Peyer's patch (tissue), 4 donors: ENCODE measurements around the gene CFAP99.
A peak's percentile ranks its signal among the peaks of the same experiment; 100 is the strongest.

Experiments used
- POLR2A ChIP-seq, 2 donors: fragments of 450-650 bp; IDR thresholded peaks; one replicate each; pipeline ENCODE4 v1.5.1; 2017; ENCODE audit warnings: antibody characterized with exemption in 2 of 2, mild to moderate bottlenecking in 2 of 2, moderate library complexity in 2 of 2
- TF ChIP-seq, protein P1 (sequence below), 6 experiments: fragments of 450-650 bp in 4 of 6; fragments of 200-600 bp in 2 of 6; sonication (generic) in 1 of 6; IDR thresholded peaks; one replicate each; pipeline ENCODE4 v1.5.1; 2017 to 2019; ENCODE audit warnings: antibody characterized with exemption in 6 of 6, mild to moderate bottlenecking in 3 of 6, moderate library complexity in 1 of 6

- TF ChIP-seq POLR2A (IDR thresholded peaks at IDR 0.05) = peak; percentile 49 to 79
- TF ChIP-seq, protein P1, sequence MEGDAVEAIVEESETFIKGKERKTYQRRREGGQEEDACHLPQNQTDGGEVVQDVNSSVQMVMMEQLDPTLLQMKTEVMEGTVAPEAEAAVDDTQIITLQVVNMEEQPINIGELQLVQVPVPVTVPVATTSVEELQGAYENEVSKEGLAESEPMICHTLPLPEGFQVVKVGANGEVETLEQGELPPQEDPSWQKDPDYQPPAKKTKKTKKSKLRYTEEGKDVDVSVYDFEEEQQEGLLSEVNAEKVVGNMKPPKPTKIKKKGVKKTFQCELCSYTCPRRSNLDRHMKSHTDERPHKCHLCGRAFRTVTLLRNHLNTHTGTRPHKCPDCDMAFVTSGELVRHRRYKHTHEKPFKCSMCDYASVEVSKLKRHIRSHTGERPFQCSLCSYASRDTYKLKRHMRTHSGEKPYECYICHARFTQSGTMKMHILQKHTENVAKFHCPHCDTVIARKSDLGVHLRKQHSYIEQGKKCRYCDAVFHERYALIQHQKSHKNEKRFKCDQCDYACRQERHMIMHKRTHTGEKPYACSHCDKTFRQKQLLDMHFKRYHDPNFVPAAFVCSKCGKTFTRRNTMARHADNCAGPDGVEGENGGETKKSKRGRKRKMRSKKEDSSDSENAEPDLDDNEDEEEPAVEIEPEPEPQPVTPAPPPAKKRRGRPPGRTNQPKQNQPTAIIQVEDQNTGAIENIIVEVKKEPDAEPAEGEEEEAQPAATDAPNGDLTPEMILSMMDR (IDR thresholded peaks at IDR 0.05) = no peak
These were observed 748 bp upstream of the CFAP99 start, which contains the start of gene ZFYVE28 for GRCh38 chr4:2417765-2418649.
